Stimulated activated CD8-positive, alpha-beta memory T cell treated with anti-CD3 and anti-CD28 coated beads, Interleukin-4, amount 100 ng/mL, for 1 hour (primary cell): ENCODE measurements around the gene VTI1A.

ENCODE experiments used
- DNase-seq, 2 donors: peaks; one replicate each; pipeline ENCODE4 v3.0.0-alpha.2; 2020; ENCODE audit warnings: low read depth in 2 of 2, low spot score in 1 of 2

The VTI1A gene

DNA sequence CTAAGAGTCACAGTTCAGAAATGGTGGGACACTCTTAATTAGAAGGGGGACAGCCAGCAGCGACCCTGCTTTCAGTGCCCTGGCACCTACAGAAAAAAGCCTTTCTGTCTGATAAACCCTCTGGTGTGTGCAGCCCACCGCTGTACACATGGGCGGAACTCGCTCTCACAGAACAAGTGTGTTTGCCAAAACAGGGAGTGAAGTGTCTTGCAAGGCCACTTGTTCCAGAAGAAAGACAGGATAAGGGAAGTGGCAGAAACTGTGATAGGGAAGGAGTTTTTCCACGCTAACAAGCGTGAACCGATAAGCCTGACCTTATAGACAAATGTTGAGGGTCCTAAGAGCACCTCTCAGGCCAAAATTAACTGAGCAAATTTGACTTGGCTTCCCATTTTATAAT, 299.3 kb downstream of the VTI1A start:
- DNase-seq = no peak

DNA sequence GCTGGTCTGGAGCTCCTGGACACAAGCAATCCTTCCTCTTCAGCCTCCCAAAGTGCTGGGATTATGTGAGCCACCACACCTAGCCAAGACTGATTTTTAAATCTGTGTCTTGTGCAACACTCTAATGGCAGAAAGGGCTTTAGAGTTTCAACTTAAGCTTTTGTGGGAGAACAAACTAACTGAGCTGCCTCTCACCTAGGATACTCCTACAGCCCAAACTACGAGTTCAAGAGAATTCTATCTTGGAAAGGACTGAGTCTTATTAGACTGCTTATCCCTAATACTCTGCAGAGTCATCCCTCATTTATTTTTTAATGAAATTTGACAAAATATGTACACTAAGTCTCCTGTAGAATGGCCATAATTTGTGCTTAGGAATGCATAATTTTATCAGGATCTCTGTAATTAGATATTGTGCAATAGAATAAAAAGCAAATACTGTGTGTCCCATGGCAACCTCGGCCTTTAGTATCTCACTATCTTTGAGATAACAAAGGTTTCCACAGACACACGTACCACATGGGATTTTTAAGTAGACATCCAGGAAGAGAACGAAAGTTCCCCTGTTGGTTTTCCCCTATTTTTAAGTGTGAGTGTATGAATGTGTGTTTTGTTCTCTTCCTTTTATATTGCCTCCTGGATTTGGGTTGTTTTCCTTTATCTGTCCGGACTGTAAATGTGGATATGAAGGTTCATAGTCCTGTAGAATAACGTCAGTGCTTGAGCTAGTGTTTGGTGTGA, 303.6 kb downstream of the VTI1A start:
- DNase-seq = no peak

DNA sequence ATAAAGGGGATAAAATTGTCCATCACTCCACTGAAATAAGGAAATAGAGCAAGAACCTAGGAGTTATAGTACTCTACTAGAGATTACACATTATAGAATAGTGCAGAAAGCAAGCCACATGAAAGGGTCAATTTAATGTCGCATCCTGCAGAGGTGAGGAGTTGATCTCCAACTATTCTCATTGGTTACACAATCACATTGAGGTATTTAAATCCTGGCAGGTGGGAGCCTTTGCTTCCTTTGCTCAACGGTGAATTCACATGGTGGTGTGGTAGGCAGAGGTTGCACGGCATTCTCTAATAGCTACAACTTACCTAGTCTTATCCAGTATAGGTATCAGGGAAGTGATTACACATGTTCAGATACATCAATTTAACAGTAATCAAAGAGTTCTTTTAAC, 304.6 kb downstream of the VTI1A start:
- DNase-seq = no peak

DNA sequence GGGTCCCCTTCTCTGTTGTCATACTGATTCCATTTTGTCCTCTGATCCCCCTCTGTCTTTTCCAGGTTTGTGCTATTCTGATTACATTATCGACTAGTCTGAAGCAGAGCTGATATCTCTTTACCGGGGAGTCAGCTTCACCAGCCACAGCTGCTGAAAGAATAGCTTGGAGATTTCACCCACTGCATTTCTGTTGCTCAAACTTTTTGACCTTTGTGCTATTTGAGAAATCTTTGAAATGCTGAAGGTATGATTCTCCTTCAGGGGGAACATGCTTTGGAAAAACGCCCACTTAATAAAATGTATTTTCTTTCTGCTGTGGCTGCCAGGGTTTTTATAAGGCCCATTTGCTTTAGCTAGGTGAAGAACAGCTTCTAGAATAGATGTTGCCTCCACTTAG, 305.3 kb downstream of the VTI1A start:
- no peak for DNase-seq

DNA sequence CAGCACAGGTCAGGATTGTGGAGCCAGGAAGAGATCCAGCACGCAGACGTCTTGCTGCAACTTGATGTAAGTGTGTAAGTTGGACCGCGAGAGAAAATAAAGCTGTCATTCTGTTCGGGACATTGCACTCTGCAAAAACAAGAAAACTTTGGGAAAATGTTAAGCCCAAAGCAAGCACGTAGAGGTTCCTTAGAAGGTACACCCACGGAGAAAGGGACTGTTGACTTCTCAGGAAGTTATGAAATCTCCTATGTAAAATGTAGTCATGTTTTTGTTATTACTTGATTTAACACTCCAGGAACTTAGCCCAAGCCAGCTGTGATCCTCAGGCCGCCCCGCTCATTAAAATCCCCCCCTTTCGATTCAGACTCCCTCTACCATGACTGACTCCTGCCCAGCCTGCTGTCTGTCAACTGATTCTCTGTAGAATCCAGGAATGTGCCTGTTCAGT, 307.0 kb downstream of the VTI1A start:
- DNase-seq = no peak

DNA sequence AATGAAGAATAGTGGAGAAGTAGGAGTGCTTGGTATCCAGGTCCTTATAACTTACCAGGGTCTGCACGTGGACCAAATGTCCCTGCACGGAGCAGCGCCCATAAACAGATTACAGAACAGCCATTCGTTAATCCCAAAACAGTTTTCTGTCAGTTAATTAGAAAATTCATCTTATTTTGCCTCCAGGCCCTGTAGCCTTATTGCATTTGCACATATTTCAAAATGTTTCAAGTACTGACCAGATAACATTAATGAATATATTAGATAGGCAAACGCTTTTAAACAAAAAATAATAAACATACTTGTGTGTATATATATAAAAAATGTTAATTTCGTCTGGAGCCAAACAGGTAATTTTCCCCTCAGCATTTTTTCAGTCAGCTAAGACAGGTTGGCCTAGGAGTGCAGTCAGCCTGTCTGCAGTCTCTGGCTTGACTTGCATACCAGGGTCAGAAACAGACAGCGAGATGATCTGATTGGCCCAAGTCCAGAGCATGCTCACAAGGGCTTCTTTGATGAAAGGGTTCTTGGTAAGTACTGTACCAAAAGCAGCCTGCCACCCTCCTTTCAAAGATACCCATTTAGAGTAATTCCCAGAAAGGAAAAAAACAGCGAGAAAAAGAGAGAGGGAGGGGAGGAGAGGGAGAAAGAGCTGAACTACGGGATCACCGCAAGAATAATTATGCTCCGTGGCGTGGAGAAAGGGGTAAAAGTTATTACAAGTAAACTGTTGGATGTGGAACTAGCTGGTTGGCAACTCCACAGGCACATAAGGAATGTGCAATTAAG, 308.6 kb downstream of the VTI1A start:
- no peak for DNase-seq

DNA sequence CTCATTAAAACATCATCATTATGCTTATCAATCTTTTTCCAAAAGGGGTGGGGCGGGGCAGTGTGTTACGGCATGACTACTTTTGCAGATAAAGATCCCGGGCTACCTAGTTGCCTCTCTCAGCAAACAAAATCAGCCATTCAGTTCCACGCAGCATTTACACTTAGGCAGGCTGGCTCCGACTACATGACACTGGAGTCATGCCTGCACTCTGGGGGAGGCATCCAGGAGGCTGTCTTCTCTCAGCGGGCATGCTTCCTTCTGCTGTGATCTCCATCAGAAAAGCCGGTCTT, 309.2 kb downstream of the VTI1A start:
- no peak for DNase-seq

DNA sequence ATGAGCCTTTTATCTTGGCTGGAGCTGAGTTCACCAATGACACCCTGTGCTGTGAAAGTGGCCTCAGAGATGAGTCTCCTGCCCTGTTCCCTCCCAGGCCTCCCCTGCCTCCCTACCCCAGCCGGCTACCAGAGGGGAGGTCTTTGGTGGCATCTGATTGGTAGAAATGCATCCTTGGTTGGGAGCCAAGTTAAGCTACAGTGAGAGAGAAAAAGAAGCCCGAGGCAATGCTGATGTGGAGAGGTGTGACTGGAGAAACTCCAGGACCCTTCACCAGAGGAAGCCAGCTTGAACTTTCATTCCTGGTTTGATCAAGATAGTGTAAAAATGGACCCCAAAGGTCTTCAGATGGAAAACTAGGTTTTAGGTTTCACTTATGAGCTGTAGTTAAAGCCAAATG, 311.9 kb downstream of the VTI1A start:
- DNase-seq = no peak

DNA sequence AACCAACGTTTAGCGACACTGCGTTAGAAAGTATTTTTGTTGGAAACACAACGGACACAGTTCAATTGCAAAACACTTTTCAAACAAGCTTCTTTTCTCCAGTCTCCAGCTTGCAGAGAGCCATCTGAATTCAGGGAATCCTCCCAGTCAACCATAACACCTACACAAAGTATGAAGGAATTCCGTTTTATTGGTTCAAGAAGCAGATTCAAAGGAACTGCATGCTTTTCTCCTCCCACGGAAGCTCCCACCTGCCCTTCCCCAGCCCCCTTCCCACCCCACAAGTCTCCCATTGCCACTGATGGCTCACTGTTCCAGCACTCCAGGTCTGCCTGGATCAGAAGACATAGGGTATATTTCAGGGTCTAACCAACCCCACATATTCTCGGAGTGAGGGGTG, 312.5 kb downstream of the VTI1A start:
- DNase-seq = no peak

DNA sequence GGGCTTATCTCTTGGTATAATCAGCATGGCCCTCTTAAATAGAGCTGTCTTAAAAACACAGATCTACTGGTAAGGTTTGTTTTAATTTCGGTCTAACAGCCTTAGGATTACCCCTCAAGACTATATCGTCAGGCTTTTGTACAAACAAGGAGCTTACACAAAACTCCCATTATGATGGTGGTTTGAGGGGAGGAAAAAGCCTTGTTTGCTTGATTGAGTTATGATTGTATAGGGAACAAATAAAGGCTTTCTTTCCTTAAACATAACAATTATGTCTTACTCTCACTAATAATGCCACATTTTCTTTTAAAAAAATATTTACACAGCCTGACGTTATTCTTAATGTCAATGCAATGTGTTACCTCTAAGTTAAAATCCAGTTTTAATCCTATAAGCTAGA, 314.2 kb downstream of the VTI1A start:
- no peak for DNase-seq

DNA sequence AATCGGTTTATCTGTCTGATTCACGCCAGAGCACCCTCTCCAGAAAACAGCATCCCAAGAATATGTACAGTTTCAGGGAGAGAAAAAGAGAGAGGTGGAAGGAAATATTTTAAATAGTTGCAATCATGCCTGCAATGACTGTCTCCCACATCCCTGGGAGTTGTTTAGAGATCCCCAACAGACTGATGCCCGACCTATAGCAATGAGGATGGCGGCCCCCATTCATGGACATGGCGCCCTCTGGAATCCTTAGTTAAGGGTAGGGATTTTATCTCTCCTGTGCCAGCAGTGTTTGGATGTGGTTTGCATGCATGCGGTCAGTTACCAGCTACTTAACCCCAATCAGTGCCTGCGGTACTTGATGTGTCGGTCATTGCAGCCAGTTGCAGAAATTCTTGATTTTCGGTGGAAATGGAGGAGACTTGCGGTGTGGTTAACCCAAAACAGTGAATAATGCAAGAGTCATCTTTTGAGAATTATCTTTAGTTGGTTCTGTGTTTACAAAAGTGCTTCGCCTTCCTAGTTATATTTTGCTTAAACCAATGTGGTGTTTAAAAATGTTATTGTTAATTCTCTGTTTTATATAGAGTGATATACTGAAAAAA, 317.0 kb downstream of the VTI1A start:
- DNase-seq = no peak

DNA sequence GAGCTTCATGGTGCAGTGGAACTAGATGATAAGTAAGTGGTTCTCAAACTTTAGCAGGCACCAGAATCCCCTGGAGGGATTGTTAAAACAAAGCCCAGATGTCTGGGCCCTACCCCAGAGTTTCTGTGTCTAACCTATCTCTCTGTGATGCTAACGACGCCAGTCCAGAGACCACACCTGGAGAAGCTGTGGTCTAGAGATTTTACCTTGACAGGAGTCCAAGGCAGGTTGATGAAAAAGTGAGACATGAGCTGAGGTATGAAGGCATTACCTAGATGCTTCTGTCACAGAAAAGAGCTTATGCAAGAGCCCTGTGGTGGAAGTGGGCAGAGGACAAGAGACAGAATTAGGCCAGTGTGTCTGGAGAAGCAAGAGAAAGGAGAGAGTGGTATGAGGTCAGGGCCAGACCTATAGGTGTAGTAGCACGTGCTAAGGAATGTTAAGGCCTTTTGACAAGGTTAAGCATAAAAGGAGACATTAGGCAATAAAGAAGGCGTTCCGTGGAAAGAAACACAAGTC, 318.8 kb downstream of the VTI1A start:
- DNase-seq = no peak

DNA sequence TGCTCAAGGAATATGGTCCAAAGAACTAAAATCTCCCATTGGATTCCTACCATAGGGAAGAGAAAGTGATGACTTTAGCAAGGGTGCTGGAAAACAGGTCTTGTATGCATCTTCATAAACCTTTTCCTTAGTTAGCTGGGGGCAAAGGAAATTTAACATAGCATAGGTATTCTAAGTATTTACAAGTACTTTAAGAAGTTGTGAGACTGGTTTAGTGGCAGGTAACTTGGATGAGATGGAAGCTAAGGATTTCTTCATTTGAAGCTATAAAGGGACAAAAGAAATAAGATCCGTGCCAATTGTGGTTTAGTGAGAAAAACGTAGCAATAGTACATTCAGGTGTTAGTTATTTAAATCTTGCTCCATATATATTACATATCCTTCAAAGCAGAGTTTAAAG, 319.6 kb downstream of the VTI1A start:
- DNase-seq = no peak

DNA sequence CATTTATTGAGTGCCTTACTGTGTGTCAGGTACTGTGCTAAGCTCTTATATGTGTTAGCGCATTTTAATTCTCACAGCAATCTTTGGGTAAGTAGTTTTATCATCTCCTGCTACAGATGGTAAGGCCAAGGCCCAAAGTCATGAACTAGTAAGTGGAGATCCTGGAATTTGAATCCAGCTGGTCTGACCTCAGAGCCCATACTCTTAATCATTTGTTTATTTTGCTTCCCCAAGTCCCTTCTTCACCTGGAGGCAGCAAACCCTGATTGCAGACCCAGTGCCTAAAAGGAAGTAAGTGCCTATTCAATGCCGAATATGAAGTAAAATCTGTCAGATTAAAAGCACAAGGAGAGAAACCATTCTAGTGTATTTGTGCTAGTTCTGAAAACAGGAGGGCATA, 320.1 kb downstream of the VTI1A start:
- DNase-seq = no peak

DNA sequence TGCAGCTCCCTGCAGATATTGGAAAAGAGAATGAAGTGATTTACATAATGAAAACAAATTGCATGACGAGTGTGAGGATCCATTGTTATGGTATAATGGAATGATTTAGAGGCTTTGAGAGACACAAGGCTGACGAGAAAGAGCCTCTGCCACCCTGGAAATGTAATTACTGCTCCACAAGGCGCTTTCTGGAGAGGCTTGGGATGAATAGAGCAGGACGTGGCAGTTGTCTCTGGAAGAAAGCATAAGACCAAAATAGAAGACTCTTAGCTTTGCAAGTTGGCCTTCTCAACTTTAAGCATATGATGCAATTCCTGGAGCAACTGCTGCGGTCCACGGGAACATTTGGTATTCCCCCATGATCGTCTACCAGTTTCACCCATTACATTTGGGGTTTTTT, 321.1 kb downstream of the VTI1A start:
- DNase-seq = no peak

DNA sequence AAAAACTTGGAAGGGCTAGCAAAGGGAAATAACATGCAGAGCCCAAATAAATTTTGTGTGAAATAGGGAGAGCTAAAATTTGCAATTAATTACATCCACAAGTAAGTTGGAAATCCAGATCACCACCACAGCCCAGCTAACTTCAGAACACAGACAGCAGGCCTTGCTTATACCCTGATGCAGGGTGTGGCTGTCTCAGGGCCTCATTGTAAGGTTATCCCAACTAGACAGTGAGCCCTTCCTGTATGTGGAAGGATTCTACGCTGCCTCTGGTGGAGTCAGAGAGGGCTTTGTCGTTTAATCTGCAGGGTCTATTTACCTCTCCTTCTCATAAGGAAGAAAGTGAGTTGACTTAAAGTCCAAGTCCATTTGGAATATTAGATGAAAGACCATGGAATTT, 322.1 kb downstream of the VTI1A start:
- DNase-seq = no peak

DNA sequence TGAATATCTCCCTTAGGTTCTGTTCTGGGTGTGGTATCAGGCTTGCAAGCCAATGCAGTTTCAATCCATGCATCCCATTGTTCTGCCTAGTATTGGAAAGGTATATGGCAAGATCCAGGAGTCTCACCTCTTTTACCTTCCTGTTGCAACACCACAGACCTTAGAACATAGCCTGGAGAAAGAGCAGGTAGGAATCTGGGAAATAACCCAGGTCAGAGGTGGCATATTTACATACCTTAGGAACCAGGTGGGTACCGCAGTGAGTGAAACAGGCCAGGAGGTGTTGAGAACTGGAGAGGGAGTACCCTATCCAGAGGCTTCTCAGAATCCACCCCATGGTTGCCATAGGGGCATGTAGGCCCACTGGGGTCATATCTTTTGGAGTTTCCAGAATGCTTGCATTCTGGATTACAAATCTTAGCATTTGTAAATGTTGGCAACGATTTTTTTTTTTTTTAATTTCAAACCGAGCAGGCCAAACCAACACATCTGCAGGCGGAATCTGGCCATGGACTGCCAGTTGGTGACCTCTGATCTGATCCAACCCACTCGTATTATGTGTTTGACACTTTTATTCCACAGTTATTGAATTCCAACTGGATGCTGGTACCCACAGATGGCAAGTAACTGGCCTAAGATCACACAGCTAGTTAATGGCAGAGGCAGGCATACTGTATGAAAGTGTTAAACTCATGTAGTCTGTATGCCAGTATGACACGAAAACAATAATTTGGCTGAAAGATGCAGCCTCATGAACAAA, 322.8 kb downstream of the VTI1A start:
- no peak for DNase-seq

DNA sequence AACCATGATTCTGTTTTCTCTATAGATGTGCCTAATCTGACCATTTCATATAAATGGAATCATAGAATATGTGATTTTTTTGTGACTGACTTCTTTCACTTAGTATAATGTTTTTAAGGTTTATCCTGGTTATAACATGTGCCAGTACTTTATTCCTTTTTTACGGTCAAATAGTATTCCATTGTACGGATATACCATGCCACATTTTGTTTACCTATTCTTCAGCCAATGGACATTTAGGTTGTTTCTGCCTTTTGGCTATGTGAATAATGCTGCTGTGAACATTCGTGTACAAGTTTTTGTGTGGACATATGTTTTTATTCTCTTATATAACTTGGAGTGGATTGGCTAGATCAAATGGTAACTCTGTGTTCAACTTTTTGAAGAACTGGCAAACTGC, 324.7 kb downstream of the VTI1A start:
- no peak for DNase-seq

DNA sequence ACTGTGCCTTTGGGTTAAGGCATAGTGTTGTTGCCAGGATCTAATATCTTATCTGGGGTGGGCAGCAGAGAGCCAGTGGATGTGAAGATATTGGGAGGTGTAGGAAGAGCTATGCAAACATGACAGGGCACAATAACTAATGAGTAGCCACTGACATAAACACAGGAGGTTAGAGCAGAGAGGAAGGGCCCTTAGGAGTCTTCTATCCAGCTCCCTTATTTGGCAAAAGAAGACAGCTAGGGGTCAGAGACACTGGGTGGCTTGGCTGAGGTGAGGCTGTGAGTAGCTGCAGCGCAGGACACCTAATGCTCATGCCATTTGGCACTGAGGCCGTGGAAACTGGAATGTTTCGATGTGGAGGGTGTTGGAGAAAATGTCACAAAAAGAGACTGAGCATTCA, 326.8 kb downstream of the VTI1A start:
- DNase-seq = no peak

DNA sequence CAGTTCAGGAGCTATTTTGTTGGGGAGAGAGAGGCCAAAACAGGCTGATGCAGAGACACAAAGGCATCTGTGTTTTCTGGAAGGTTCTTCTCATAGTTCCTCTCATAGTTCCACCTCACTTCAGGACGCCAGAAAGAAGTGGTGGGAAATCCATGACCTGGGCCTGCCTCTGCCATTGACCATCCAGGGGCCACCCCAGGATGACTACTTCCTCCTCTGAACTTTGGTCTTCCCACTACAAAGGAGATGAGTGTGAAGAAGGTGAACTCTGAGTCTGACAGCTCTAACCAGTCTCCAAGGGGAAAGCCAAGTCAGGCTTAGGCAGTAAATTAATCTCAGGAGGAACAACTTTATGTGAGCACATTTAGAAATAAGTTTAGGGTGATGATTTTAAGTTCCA, 327.2 kb downstream of the VTI1A start:
- no peak for DNase-seq

DNA sequence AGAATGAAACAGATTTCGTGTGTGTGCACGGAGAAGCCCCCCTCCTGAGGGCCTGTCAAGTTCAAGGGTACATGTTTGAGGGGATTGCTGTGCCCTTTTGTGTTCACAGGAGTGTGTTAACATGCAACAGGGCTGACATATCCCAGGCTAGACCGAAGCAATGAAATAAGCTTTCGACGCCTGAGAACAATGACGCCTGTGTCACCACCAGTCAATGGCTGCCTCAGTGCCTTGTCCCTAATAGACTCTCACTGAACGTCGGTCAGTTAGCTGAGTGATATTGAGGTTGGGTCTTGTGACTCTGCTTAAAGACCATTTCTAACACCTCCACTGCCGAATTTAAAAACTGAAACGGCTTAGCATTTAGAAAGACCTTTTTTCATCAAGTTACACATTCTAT, 327.8 kb downstream of the VTI1A start:
- no peak for DNase-seq

DNA sequence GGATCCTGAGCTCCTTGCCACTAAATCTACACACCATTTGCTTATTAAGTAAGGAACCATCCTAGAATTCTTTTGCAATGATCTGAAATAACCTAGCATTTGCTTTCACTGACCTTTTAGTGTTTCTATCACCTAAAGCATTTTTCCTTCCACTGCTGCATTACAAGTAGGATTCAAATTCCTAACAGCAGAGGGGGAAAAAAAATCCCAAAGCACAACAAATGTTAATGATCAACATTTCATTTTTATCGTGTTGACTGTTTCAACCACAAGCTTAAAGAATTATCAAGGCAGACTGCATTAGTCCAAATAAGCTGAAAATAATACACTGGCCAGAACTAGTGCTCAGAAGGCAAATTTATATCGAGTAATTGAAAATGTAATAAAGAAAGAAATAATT, 328.4 kb downstream of the VTI1A start:
- DNase-seq = no peak
